HG03066 (cell line): ENCODE measurements around the gene TRAK1.
"Not testable (repeated sequence)": the region's sequence is repeated elsewhere in the genome, so short reads cannot be mapped to it uniquely, and the experiment has no call there.

Experiments used
- ATAC-seq: cut with Tn5 transposase; IDR thresholded peaks from one replicate; pipeline ENCODE4 v1.9.1; 2021; ENCODE audit warnings: low read depth; ENCODE audit not compliant: unreplicated experiment

Gene TRAK1

GRCh38 chr3:42090973-42091731 lies at the start of gene TRAK1:
Gene TRAK1 (plus strand): TSS chr3:42091357. CDS start chr3:42091470, 113 bp downstream.
- ATAC-seq: no peak

GRCh38 chr3:42042747-42043098 lies 48.4 kb upstream of the TRAK1 start:
- ATAC-seq: no peak

- ATAC-seq: no peak
Measured at GRCh38 chr3:42043099-42043813, 47.9 kb upstream of the TRAK1 start.

- no peak for ATAC-seq
Measured at GRCh38 chr3:42045708-42046243, 45.4 kb upstream of the TRAK1 start.

GRCh38 chr3:42048526-42048925 lies 42.6 kb upstream of the TRAK1 start:
- not testable (repeated sequence) for ATAC-seq

- no peak for ATAC-seq
Measured at GRCh38 chr3:42050126-42050525, 41.0 kb upstream of the TRAK1 start.

- ATAC-seq: peak; percentile 30
Measured at GRCh38 chr3:42051384-42052131, 39.6 kb upstream of the TRAK1 start.

- peak; percentile 75 for ATAC-seq
Measured at GRCh38 chr3:42052132-42052483, 39.0 kb upstream of the TRAK1 start.

- ATAC-seq: no peak
Measured at GRCh38 chr3:42052484-42053351, 38.4 kb upstream of the TRAK1 start.

- no peak for ATAC-seq
Measured at GRCh38 chr3:42053476-42053875, 37.7 kb upstream of the TRAK1 start.

GRCh38 chr3:42055291-42055690 lies 35.9 kb upstream of the TRAK1 start:
- ATAC-seq: no peak

GRCh38 chr3:42056840-42057239 lies 34.3 kb upstream of the TRAK1 start:
- ATAC-seq: no peak

GRCh38 chr3:42057561-42058211 lies 33.5 kb upstream of the TRAK1 start:
- ATAC-seq: peak; percentile 91

- no peak for ATAC-seq
Measured at GRCh38 chr3:42061025-42061712, 30.0 kb upstream of the TRAK1 start.

- no peak for ATAC-seq
Measured at GRCh38 chr3:42061713-42062380, 29.3 kb upstream of the TRAK1 start.

- ATAC-seq: no peak
Measured at GRCh38 chr3:42062464-42062863, 28.7 kb upstream of the TRAK1 start.

- ATAC-seq: no peak
Measured at GRCh38 chr3:42063888-42064287, 27.3 kb upstream of the TRAK1 start.

- no peak for ATAC-seq
Measured at GRCh38 chr3:42066516-42067181, 24.5 kb upstream of the TRAK1 start.
